8988T (cell line): ENCODE data around the gene DOCK7.
"Not testable (repeated sequence)": the region's sequence is repeated elsewhere in the genome, so short reads cannot be mapped to it uniquely, and the experiment has no call there.

Experiments used
- DNase-seq: peaks from one replicate; pipeline ENCODE4 v3.0.0; 2011

DOCK7 gene

GRCh38 chr1:62687903-62688686 lies at the start of gene DOCK7:
DOCK7 (minus strand) TSS chr1:62688386; CDS start chr1:62688264, 122 bp downstream.
- peak; percentile 56 for DNase-seq

DNA sequence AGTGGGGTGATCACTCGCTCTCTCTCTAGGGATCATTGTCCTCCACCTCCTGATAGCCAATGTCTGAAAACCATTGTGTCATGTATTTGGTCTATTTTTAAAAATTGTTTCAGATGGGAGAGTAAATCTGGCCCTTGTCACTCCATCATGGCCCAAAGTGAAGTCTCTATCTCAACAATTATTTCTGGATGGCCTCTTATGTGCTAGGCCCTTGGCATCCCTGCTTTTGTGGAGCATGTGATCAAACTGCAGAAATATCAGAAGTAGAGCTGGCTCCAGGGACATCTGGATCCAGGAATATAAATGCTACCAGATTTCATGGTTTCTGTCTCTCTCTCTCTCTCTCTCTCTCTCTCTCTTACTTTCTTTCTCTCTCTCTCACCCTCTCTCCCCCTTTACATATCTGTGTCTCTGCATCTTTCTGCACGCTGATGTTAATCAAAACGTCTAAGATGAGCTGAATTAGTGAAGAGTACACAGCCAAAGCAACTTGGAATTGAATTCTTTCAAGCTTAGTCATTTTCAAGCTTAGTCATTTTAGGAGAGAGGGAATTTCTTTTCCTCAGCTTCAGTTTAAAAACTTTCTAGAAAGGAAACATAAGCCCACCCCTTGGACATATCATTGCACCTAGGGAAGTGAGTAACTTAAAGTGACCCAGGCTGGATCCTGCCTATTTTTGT lies 47.4 kb upstream of the DOCK7 start:
- DNase-seq: no peak

GRCh38 chr1:62732331-62732730 lies 44.1 kb upstream of the DOCK7 start:
- DNase-seq: no peak

- no peak for DNase-seq
These were observed 40.8 kb upstream of the DOCK7 start for GRCh38 chr1:62728963-62729362.

DNA sequence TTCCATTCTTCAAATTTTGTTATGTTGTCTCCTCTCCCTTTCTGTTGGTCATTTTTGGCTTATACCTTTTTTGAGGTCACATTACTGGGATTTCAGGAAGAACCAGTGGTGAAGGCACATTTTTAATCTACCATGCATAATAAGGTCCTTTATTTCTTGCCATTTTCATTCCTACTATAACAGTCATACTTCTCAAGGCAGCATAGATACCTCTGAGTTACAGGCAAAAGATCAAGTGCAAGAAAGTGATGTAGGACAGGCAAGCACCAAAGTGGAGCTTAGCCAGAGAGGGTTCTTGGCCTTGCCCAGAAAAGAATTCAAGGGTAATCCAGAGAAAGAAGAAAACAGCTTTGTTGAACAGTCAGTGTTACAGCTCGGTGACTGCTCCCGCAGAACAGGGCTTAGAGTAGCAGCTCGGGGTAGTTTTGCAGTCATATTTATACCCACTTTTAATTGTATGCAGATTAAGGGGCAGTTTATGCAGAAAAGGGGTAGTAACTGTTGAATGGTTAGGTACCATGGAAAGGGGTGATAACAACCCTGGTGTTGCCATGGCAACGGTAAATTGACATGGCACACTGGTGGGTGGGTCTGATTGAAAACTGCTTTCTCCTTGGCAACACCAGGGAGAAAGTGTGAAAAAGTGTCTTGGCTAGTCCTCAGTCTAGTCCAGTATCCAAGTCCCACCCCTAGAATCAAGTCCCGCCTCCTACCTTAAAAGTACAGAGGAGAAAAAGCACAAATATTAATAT lies 39.6 kb upstream of the DOCK7 start:
- no peak for DNase-seq

DNA sequence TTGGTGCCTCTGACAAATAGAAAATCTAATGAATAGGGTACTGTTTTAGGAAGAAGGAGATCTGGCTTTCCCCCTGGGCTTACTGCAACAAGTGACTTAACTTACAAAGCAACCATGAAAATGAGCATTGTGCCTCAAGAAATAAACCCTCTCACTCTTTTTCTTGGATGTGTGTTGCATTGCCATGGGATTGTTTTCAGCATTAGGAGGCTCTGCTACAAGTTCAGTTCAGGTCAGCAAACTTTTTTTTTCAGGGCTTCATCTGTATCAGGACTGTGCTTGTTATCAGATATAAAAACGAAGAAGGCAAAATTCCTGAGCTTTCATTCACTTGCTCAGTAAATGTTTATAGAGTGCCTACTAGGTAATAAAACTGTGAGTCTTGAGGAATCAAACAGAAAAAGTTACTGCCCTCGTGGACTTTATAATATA lies 37.8 kb upstream of the DOCK7 start:
- no peak for DNase-seq

DNA sequence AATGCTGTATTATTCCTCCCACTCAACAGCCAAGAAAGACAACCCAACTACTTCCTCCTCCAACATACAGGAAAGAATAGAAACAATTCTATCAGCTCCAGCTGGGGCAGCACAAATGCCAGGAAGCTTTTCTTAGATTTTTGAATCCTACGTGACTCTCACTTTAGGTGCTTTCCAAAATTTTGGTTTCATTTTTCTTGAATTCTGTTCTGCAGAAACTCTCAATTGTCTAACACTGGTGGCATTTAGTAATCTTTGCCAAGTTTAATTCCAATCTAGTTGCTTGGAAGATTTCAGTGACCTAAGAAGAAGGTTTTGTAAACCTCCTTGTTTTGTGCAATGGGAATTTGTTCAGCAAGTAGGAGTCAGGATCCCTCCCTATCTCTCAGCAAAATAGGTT lies 37.1 kb upstream of the DOCK7 start:
- no peak for DNase-seq

GRCh38 chr1:62724430-62724829 lies 36.2 kb upstream of the DOCK7 start:
- no peak for DNase-seq

DNA sequence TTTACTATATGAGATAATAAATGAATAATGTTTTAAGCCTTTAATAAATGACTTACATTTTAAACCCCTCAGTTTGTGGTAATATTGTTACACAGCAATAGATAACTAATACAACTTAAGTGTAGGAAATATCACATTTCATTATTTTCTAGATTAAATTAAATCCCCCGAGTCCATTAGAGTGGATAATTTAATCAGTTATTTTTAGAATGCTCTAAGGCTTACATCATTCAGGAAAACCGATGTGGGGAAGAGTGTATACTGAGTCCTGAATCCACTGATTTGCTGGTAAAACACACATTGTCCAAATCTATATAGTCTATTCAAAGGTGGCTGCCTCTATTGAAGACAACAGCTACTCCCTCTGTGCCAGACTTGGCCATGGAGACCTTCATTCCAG lies 35.7 kb upstream of the DOCK7 start:
- DNase-seq: no peak

DNA sequence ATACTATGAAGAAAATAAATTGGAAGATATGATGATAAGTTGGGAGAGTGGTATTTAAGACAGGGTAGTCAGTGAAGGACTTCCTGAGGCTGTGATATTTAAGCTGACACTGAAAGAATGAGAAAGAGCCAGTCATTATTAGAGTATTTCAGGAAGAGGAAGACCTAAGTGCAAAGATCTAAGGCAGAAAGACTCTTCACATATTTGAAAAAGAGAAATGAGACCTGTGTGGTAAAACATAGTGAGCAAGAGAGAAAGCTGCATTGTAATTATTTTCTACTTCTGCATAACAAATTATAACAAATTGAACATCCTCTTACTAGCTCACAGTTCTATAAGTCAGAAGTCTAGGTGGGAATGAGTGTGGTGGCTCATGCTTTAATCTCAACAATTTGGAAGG lies 34.6 kb upstream of the DOCK7 start:
- no peak for DNase-seq

- DNase-seq: no peak
These were observed 32.9 kb upstream of the DOCK7 start for GRCh38 chr1:62720946-62721554.

DNA sequence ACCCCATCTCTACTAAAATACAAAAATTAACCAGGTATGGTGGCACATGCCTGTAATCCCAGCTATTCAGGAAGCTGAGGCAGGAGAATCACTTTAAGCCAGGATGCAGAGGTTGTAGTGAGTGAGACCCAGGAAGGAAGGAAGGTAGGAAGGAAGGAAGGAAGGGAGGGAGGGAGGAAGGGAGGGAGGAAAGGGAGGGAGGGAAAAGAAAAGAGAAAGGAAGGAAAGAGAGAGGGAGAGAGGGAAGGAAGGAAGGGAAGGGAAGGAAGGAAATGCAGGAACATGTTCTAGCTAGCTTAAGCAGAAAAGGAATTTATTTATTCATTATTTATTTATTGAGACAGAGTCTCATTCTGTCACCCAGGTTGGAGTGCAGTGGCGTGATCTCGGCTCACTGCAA lies 30.2 kb upstream of the DOCK7 start:
- DNase-seq: not testable (repeated sequence)

GRCh38 chr1:62717483-62717882 lies 29.3 kb upstream of the DOCK7 start:
- no peak for DNase-seq

DNA sequence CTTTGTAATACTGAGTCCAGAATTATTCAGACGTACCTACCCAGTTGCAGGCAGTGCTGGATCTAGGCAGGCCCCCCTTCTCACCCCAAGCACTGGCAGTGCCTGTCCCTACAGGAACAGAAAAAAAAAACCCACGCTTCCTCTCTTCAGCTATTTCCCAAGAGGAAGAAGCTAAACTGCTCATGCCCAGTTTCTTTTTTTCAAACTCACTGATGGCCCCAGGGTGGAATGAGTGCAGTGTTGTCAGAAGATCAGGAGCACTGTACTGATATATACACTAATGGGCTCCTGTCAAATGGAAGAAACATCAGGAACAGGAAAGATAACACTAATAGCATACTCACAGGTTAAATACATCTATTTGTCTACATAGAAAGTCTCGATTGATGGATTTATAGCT lies 28.2 kb upstream of the DOCK7 start:
- no peak for DNase-seq

- no peak for DNase-seq
These were observed 24.4 kb upstream of the DOCK7 start for GRCh38 chr1:62712336-62713243.

DNA sequence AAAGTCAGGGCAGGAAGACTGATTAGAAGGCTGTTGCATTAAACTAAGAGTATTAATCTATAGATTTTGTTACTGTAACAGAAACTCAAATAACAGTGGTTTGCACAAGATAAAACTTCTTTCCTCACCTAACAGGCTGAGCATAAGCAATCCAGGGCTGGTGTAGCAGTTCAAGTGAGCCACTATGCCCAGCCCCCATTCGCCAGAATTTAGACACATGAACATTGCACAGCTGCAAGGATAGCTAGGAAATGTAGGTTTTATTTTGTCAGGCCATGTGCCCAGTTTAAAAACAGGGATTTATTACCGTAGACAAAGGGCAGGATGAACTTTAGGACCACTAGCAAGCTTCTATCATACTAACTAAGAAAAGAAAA lies 19.5 kb upstream of the DOCK7 start:
- DNase-seq: no peak

GRCh38 chr1:62706985-62707743 lies 19.0 kb upstream of the DOCK7 start:
- DNase-seq: no peak

GRCh38 chr1:62698161-62698560 lies 10.0 kb upstream of the DOCK7 start:
- not testable (repeated sequence) for DNase-seq

DNA sequence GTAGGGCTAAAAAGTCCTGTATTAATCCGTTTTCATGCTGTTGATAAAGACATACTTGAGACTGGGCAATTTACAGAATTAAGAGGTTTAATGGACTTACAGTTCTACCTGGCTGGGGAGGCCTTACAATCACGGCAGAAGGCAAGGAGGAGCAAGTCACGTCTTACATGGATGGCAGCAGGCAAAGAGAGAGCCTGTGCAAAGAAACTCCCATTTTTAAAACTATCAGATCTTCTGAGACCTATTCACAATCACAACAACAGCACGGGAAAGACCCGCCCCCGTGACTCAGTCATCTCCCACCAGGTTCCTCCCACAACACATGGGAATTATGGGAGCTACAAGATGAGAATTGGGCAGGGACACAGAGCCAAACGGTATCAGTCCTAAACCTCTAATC lies 6.3 kb upstream of the DOCK7 start:
- DNase-seq: not testable (repeated sequence)

- no peak for DNase-seq
These were observed 4.9 kb upstream of the DOCK7 start for GRCh38 chr1:62693123-62693522.

GRCh38 chr1:62691062-62691844 lies 3.1 kb upstream of the DOCK7 start:
- no peak for DNase-seq
